Measurements from ENCODE around the gene HSPA9. TPM values are rescaled to one million over a fixed set of nuclear protein-coding genes. Genes with fewer than 3 reads are reported as not detected.

HSPA9 gene
- total RNA-seq, 2 donors from 2014 or later: 448 to 505 TPM

DNA sequence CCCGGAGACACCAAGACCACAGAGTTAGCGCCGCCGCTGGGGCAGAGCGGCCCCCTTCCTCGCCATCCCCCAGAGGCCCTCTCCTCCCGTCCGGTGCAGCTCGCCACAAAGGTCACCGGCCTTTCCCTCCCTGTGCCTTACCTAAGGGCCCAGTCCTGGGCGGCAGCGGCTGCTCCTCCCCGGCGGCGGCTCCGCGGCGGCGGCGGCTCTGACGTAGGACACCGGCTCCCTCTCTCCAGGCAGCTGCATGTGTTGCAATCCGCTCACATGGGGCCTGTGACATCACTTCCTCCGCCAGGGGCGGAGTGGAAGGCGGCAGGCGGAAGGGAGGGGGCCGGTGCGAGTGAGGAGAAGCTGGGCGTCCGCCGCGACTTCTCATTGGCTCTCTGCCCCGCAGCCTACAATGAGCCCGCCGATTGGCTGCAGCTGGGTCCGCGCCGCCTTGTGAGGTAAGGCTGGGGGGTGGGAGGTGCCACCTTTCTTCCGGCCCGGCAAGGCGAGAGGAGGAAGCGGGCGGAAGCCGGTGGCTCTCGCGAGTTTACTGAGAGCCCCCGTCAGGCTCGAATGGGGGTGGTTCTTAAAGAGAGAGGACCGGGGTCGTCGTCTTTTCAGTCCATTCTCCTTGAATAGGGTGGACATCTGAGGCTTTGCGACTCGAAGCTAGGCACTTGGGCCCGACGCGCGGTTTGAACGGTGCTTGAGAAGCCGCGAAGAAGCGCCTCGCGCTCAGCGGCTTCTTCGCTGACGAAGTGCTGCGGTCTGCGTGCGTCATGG is 32.1 kb downstream of the HSPA9 start, which contains the start of gene ETF1:
Gene ETF1, minus strand, starts transcription at position 281 of the 774 bp plus-strand sequence. CDS start 318 bp downstream, outside the sequence.
- Mint-ChIP-seq H3K27me3 (ENCODE audit: low read depth) (no peaks in the 10 kb centered on the region), H3K4me3 (peak within 1 kb of the TSS; percentile 97), H3K27ac (peak within 1 kb of the TSS; percentile 97), H3K36me3 (ENCODE audit: insufficient read depth in 2 of 2) (peaks cover 13 to 28% of the 10 kb centered on the region in 2 donors), H3K9me3 (no peaks in the 10 kb centered on the region), H3K4me1 (ENCODE audit: low read depth) (peaks cover 80% of the 10 kb centered on the region)
- peak; percentile 91 for ATAC-seq (replicated peaks in 1 of 2)
- DNase-seq: peak; percentile 99 to 100

- H3K36me3 Mint-ChIP-seq (ENCODE audit: insufficient read depth in 2 of 2): peaks cover 13 to 28% of the 10 kb centered on the region in 2 donors
- DNase-seq: no peak
- H3K9me3 Mint-ChIP-seq: no peaks in the 10 kb centered on the region
- peak overlapping the region; percentile 97 for H3K27ac Mint-ChIP-seq
- peak overlapping the region; percentile 97 for H3K4me3 Mint-ChIP-seq
- ATAC-seq (replicated peaks in 1 of 2): no peak
- H3K27me3 Mint-ChIP-seq (ENCODE audit: low read depth): no peaks in the 10 kb centered on the region
- H3K4me1 Mint-ChIP-seq (ENCODE audit: low read depth): peaks cover 73% of the 10 kb centered on the region
These were observed 32.8 kb downstream of the HSPA9 start for GRCh38 chr5:138542180-138542955.

DNA sequence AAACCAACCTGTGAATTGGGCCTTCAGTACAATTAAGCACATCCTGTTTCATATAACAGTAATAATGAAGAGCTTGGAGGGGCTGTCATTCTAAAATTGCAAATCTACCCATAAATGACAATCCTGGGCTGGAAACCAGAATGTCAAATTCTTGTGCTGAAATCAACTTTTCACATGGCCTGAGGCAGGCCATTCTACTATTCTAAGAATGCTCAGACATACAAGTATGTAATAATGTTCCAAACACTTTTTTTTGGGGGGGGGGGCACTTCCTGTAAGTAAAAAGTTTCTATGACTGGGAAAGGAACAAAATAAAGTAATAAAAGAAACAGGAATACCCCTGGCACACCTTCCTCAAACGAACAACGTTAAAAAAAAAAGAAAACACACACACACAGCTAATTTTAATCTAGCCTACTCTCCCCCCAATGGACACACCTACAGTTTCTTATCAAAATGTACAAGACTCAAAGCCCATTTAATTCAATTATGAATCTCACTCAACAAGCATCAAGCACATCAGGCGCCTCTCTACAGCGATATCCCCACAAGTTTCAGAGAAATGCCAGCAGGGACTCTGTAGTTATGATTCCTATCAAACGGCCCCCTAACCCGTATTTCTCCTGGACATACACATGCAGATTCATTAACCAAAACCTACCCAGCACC is 33.6 kb downstream of the HSPA9 start:
- H3K36me3 Mint-ChIP-seq (ENCODE audit: insufficient read depth in 2 of 2): peaks cover 13 to 28% of the 10 kb centered on the region in 2 donors
- no peaks in the 10 kb centered on the region for H3K27me3 Mint-ChIP-seq (ENCODE audit: low read depth)
- DNase-seq (no peak), ATAC-seq (replicated peaks in 1 of 2) (no peak)
- H3K9me3 Mint-ChIP-seq: no peaks in the 10 kb centered on the region
- peak overlapping the region; percentile 97 for H3K27ac Mint-ChIP-seq
- H3K4me3 Mint-ChIP-seq: peak overlapping the region; percentile 97
- H3K4me1 Mint-ChIP-seq (ENCODE audit: low read depth): peaks cover 73% of the 10 kb centered on the region

GRCh38 chr5:138539791-138540190 is 35.4 kb downstream of the HSPA9 start:
- Mint-ChIP-seq H3K27me3 (ENCODE audit: low read depth) (no peaks in the 10 kb centered on the region), H3K4me3 (peak overlapping the region; percentile 49 to 97), H3K27ac (peak overlapping the region; percentile 43), H3K9me3 (no peaks in the 10 kb centered on the region), H3K36me3 (ENCODE audit: insufficient read depth in 2 of 2) (peaks cover 15 to 32% of the 10 kb centered on the region in 2 donors), H3K4me1 (ENCODE audit: low read depth) (peaks cover 64% of the 10 kb centered on the region)
- no peak for ATAC-seq (replicated peaks in 1 of 2)
- DNase-seq: no peak

- ATAC-seq (replicated peaks in 1 of 2) (no peak), DNase-seq (no peak)
- Mint-ChIP-seq H3K36me3 (ENCODE audit: insufficient read depth in 2 of 2) (peaks cover 13 to 27% of the 10 kb centered on the region in 2 donors), H3K27me3 (ENCODE audit: low read depth) (no peaks in the 10 kb centered on the region), H3K27ac (peak overlapping the region; percentile 43), H3K9me3 (no peaks in the 10 kb centered on the region), H3K4me1 (ENCODE audit: low read depth) (peaks cover 61% of the 10 kb centered on the region), H3K4me3 (peak overlapping the region in 1 of 2 donors; percentile 97)
These were observed 36.1 kb downstream of the HSPA9 start for GRCh38 chr5:138538943-138539627.

- H3K9me3 Mint-ChIP-seq: no peaks in the 10 kb centered on the region
- H3K36me3 Mint-ChIP-seq (ENCODE audit: insufficient read depth in 2 of 2): peaks cover 3 to 23% of the 10 kb centered on the region in 2 donors
- peak overlapping the region; percentile 91 for H3K27ac Mint-ChIP-seq
- peak in 1 of 2 donors; percentile 15 for DNase-seq
- peaks cover 70% of the 10 kb centered on the region for H3K4me1 Mint-ChIP-seq (ENCODE audit: low read depth)
- H3K4me3 Mint-ChIP-seq: no peak overlapping the region
- peak; percentile 71 to 74 for ATAC-seq (replicated peaks in 1 of 2)
- no peaks in the 10 kb centered on the region for H3K27me3 Mint-ChIP-seq (ENCODE audit: low read depth)
These were observed 38.4 kb downstream of the HSPA9 start for GRCh38 chr5:138536665-138537315.

DNA sequence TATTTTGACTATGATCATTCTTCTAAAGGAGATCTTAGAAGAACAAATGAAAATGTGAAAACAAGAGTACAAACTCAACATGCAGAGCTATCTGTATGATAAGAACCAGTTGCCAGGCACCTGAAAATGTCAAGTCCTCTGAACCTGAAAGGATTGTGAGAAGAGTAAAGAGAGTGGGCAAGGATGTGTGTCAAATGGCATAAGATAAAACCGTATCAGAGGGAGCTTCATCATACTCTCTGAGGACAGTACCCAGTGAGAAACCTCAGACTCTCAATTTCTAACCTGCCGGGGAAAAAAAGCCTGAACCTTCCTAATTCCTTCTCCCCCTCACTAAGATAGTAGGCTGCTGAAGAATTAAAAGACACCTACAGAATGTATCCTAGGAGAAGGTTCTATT is 39.0 kb downstream of the HSPA9 start:
- Mint-ChIP-seq H3K36me3 (ENCODE audit: insufficient read depth in 2 of 2) (peaks cover 3 to 23% of the 10 kb centered on the region in 2 donors), H3K27ac (peak overlapping the region; percentile 16), H3K4me3 (no peak overlapping the region), H3K4me1 (ENCODE audit: low read depth) (peaks cover 68% of the 10 kb centered on the region), H3K27me3 (ENCODE audit: low read depth) (no peaks in the 10 kb centered on the region), H3K9me3 (no peaks in the 10 kb centered on the region)
- ATAC-seq (replicated peaks in 1 of 2) (peak; percentile 11 to 14), DNase-seq (no peak)

DNA sequence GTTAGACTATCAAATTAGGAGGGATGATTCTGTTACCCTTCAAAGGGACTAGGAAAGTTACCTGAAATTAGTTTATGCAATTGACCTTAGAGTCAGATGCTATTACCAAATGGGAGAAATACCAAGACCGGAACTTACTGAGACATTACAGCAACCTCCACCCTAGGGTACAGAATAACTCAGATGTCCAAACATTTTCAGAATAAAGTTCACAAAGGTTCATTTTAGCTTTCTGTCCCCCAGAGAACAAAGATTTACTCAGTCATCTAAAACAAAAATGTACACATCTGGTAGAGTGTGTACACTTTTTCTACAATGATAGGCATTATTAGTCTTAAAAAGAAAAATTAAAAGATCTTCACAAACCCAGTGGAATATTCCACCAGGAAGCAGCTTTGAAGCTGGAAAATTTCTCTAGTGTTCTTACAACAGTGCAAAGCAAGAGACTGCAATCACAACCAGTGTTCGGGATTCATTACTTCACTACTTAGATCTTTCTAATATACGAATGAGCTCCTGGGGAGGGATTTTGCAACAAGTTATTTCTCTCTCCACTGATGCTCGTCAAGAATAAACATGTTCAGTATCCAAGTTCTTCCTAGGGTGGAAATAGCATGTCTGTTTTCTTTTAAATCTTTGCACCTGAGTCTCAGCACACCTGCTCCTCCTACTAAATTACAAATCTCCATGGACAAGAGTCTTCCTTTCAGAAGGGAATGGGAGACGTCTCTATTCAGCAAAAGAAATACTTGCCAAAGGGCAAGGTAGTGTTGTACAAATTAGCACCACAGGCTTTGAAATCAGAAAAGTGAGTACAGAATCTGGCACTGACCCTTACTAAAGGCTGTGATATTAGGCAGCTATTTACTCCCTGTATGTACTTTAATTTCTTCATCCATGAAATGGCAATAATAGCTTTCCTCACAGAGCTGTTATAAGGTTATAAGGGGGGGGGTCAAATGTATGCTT is 40.9 kb downstream of the HSPA9 start:
- Mint-ChIP-seq H3K4me1 (ENCODE audit: low read depth) (peaks cover 65% of the 10 kb centered on the region), H3K9me3 (no peaks in the 10 kb centered on the region), H3K27ac (peak overlapping the region; percentile 51), H3K4me3 (no peak overlapping the region), H3K27me3 (ENCODE audit: low read depth) (no peaks in the 10 kb centered on the region), H3K36me3 (ENCODE audit: insufficient read depth in 2 of 2) (peaks cover 3 to 22% of the 10 kb centered on the region in 2 donors)
- no peak for DNase-seq
- ATAC-seq (replicated peaks in 1 of 2): no peak

DNA sequence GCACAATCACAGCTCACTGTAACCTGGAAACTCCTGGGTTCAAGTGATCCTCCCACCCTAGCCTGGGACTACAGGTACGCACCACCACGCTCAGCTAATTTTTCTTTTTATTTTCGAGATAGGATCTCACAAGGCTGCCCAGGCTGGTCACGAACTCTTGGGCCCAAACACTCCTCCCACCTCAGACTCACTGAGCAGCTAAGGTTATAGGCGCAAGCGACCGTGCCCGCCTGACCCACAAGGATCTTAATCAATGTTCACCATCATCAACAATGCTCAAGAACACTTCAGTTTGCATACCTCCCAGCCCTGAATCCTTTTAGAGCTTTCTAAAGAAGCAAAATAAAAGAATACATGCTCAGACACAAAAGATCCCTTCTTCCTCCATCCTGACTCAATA is 45.4 kb downstream of the HSPA9 start:
- Mint-ChIP-seq H3K9me3 (no peaks in the 10 kb centered on the region), H3K27ac (no peak overlapping the region), H3K4me3 (no peak overlapping the region), H3K4me1 (ENCODE audit: low read depth) (peaks cover 59% of the 10 kb centered on the region), H3K36me3 (ENCODE audit: insufficient read depth in 2 of 2) (peaks cover 0 to 17% of the 10 kb centered on the region in 2 donors), H3K27me3 (ENCODE audit: low read depth) (no peaks in the 10 kb centered on the region)
- ATAC-seq (replicated peaks in 1 of 2): no peak
- no peak for DNase-seq

GRCh38 chr5:138528744-138529469 is 46.3 kb downstream of the HSPA9 start:
- Mint-ChIP-seq H3K36me3 (ENCODE audit: insufficient read depth in 2 of 2) (peaks cover 0 to 18% of the 10 kb centered on the region in 2 donors), H3K4me1 (ENCODE audit: low read depth) (peaks cover 53% of the 10 kb centered on the region), H3K4me3 (no peak overlapping the region), H3K27ac (peak overlapping the region; percentile 21), H3K27me3 (ENCODE audit: low read depth) (no peaks in the 10 kb centered on the region), H3K9me3 (no peaks in the 10 kb centered on the region)
- DNase-seq: no peak
- ATAC-seq (replicated peaks in 1 of 2): no peak

GRCh38 chr5:138528208-138528607 is 47.0 kb downstream of the HSPA9 start:
- H3K36me3 Mint-ChIP-seq (ENCODE audit: insufficient read depth in 2 of 2): peaks cover 0 to 21% of the 10 kb centered on the region in 2 donors
- no peak overlapping the region for H3K27ac Mint-ChIP-seq
- no peaks in the 10 kb centered on the region for H3K27me3 Mint-ChIP-seq (ENCODE audit: low read depth)

More at GRCh38 chr5:138528208-138528607, 47.0 kb downstream of the HSPA9 start:
- H3K9me3 Mint-ChIP-seq: no peaks in the 10 kb centered on the region
- ATAC-seq (replicated peaks in 1 of 2) (no peak), DNase-seq (no peak)
- peaks cover 57% of the 10 kb centered on the region for H3K4me1 Mint-ChIP-seq (ENCODE audit: low read depth)
- H3K4me3 Mint-ChIP-seq: no peak overlapping the region
